Gastroesophageal sphincter (tissue), 3 donors: Measurements from ENCODE around the gene COL6A2.

Experiments
- CTCF ChIP-seq, 4 experiments: fragments of 200-600 bp in 2 of 4; fragments of 450-650 bp in 2 of 4; sonication (generic) in 1 of 4; IDR thresholded peaks; one replicate each; pipeline ENCODE4 v1.5.1; 2017 to 2019; ENCODE audit warnings: antibody characterized with exemption in 4 of 4, mild to moderate bottlenecking in 2 of 4, moderate library complexity in 2 of 4
- POLR2AphosphoS5 ChIP-seq: sonication (generic); formaldehyde crosslinking; IDR thresholded peaks from one replicate; pipeline ENCODE4 v1.6.1; 2017; ENCODE audit warnings: antibody characterized with exemption

GRCh38 chr21:46116776-46117585 lies 19.1 kb downstream of the COL6A2 start:
- TF ChIP-seq CTCF (IDR thresholded peaks at IDR 0.05) (no peak), POLR2AphosphoS5 (no peak)
